ENCODE measurements around the gene GPR25. TPM values are rescaled to one million over a fixed set of nuclear protein-coding genes. Genes with fewer than 3 reads are reported as not detected.

The GPR25 gene
- total RNA-seq, 1 donor from 2014 or later: not detected

DNA sequence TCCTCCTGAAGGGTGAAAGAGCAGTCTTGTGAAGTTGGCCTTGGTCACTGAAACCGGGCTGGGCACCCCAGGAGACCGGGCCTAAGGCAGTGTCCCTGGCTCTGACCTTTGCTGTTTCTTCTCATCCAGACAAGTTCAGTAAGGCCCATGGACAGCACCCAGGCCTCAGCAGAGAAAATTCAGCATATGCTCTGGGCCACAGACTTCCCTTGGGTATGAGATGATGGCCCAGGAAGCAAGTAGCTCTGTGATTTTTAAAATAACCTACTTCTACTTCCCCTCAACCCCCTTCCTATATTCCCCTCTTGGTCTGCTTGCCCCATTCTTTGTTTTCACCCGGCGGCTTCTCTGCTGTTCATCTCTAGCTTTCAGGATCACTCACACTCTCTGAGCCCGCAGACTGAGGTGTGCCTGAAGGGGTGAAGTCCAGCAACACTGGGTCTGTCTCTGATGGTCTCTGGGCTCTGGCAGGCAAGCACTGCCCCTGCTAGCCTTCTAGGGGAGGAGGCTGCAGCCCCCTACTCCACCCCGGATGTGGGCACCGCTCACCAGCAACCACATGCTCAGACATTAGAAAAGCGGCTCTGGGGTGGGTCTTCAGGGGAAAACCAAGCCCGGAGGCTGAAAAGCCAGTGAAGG lies 2.9 kb upstream of the GPR25 start:
- Histone ChIP-seq H3K27ac (ENCODE audit: low read depth, low read length) (no peak overlapping the region), H3K9me3 (ENCODE audit: control insufficient read depth in 3 of 3, low read length in 3 of 3) (no peaks in the 10 kb centered on the region), H3K4me3 (ENCODE audit: low read length in 3 of 3) (no peak overlapping the region), H3K9ac (ENCODE audit: low read depth in 1 of 3, low read length in 3 of 3) (no peak overlapping the region), H3K4me1 (ENCODE audit: control insufficient read depth in 3 of 3, insufficient read depth in 3 of 3, low read length in 3 of 3) (peaks cover 18 to 25% (median 21%) of the 10 kb centered on the region in 3 donors), H3K36me3 (ENCODE audit: control insufficient read depth in 3 of 3, insufficient read depth in 3 of 3, low read length in 3 of 3) (no peaks in the 10 kb centered on the region), H3K27me3 (ENCODE audit: control insufficient read depth in 3 of 3, insufficient read depth in 3 of 3, low read length in 3 of 3) (peaks cover 30 to 49% (median 36%) of the 10 kb centered on the region in 3 donors)

DNA sequence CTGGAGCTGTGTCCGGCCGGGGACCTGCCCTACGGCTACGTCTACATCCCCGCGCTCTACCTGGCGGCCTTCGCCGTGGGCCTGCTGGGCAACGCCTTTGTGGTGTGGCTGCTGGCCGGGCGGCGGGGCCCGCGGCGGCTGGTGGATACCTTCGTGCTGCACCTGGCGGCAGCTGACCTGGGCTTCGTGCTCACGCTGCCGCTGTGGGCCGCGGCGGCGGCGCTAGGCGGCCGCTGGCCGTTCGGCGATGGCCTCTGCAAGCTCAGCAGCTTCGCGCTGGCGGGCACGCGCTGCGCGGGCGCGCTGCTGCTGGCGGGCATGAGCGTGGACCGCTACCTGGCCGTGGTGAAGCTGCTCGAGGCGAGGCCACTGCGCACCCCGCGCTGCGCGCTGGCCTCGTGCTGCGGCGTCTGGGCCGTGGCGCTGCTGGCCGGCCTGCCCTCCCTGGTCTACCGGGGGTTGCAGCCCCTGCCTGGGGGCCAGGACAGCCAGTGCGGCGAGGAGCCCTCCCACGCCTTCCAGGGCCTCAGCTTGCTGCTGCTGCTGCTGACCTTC lies 412 bp downstream of the GPR25 start:
- peak overlapping the region in 2 of 3 donors; percentile 58 to 67 for H3K4me3 ChIP-seq (ENCODE audit: low read length in 3 of 3)
- H3K9ac ChIP-seq (ENCODE audit: low read depth in 1 of 3, low read length in 3 of 3): peak overlapping the region in 1 of 3 donors; percentile 43
- H3K4me1 ChIP-seq (ENCODE audit: control insufficient read depth in 3 of 3, insufficient read depth in 3 of 3, low read length in 3 of 3): peaks cover 9 to 12% (median 10%) of the 10 kb centered on the region in 3 donors
- H3K27me3 ChIP-seq (ENCODE audit: control insufficient read depth in 3 of 3, insufficient read depth in 3 of 3, low read length in 3 of 3): peaks cover 36 to 59% (median 47%) of the 10 kb centered on the region in 3 donors
- H3K27ac ChIP-seq (ENCODE audit: low read depth, low read length): no peak overlapping the region
- no peaks in the 10 kb centered on the region for H3K9me3 ChIP-seq (ENCODE audit: control insufficient read depth in 3 of 3, low read length in 3 of 3)
- H3K36me3 ChIP-seq (ENCODE audit: control insufficient read depth in 3 of 3, insufficient read depth in 3 of 3, low read length in 3 of 3): no peaks in the 10 kb centered on the region

DNA sequence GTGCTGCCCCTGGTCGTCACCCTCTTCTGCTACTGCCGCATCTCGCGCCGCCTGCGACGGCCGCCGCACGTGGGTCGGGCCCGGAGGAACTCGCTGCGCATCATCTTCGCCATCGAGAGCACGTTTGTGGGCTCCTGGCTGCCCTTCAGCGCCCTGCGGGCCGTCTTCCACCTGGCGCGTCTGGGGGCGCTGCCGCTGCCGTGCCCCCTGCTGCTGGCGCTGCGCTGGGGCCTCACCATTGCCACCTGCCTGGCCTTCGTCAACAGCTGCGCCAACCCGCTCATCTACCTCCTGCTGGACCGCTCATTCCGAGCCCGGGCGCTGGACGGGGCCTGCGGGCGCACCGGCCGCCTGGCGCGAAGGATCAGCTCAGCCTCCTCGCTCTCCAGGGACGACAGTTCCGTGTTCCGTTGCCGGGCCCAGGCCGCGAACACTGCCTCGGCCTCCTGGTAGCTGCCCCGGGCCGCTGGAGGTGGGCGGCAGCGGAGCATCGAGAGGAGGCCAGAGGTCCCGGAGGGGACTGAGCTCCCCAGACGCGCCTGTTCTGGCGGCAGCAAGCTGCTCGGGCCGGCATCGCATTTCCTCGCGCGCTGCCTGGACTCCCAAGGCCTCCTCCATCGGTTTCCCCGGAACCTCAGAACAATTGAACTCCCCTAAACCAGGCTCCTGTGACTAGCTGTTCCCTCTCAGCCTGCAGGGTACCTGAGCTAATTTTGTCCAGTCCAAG lies 1.1 kb downstream of the GPR25 start:
- Histone ChIP-seq H3K4me3 (ENCODE audit: low read length in 3 of 3) (peak overlapping the region in 2 of 3 donors; percentile 58 to 67), H3K27ac (ENCODE audit: low read depth, low read length) (no peak overlapping the region), H3K27me3 (ENCODE audit: control insufficient read depth in 3 of 3, insufficient read depth in 3 of 3, low read length in 3 of 3) (peaks cover 36 to 62% (median 47%) of the 10 kb centered on the region in 3 donors)

GRCh38 chr1:200874694-200875093 lies 1.9 kb downstream of the GPR25 start:
- H3K27me3 ChIP-seq (ENCODE audit: control insufficient read depth in 3 of 3, insufficient read depth in 3 of 3, low read length in 3 of 3): peaks cover 36 to 62% (median 46%) of the 10 kb centered on the region in 3 donors
- H3K27ac ChIP-seq (ENCODE audit: low read depth, low read length): no peak overlapping the region
- H3K4me1 ChIP-seq (ENCODE audit: control insufficient read depth in 3 of 3, insufficient read depth in 3 of 3, low read length in 3 of 3): peaks cover 9 to 12% (median 10%) of the 10 kb centered on the region in 3 donors
- H3K36me3 ChIP-seq (ENCODE audit: control insufficient read depth in 3 of 3, insufficient read depth in 3 of 3, low read length in 3 of 3): no peaks in the 10 kb centered on the region
- H3K9me3 ChIP-seq (ENCODE audit: control insufficient read depth in 3 of 3, low read length in 3 of 3): no peaks in the 10 kb centered on the region
- no peak overlapping the region for H3K4me3 ChIP-seq (ENCODE audit: low read length in 3 of 3)
- no peak overlapping the region for H3K9ac ChIP-seq (ENCODE audit: low read depth in 1 of 3, low read length in 3 of 3)

More for the DNA sequence above, 1.1 kb downstream of the GPR25 start:
- H3K9ac ChIP-seq (ENCODE audit: low read depth in 1 of 3, low read length in 3 of 3): no peak overlapping the region
- H3K9me3 ChIP-seq (ENCODE audit: control insufficient read depth in 3 of 3, low read length in 3 of 3): no peaks in the 10 kb centered on the region
- H3K36me3 ChIP-seq (ENCODE audit: control insufficient read depth in 3 of 3, insufficient read depth in 3 of 3, low read length in 3 of 3): no peaks in the 10 kb centered on the region
- H3K4me1 ChIP-seq (ENCODE audit: control insufficient read depth in 3 of 3, insufficient read depth in 3 of 3, low read length in 3 of 3): peaks cover 9 to 12% (median 10%) of the 10 kb centered on the region in 3 donors

- no peak overlapping the region for H3K27ac ChIP-seq (ENCODE audit: low read depth, low read length)
- peaks cover 36 to 56% (median 42%) of the 10 kb centered on the region in 3 donors for H3K27me3 ChIP-seq (ENCODE audit: control insufficient read depth in 3 of 3, insufficient read depth in 3 of 3, low read length in 3 of 3)
- peaks cover 9 to 12% (median 10%) of the 10 kb centered on the region in 3 donors for H3K4me1 ChIP-seq (ENCODE audit: control insufficient read depth in 3 of 3, insufficient read depth in 3 of 3, low read length in 3 of 3)
- no peaks in the 10 kb centered on the region for H3K36me3 ChIP-seq (ENCODE audit: control insufficient read depth in 3 of 3, insufficient read depth in 3 of 3, low read length in 3 of 3)
- H3K9ac ChIP-seq (ENCODE audit: low read depth in 1 of 3, low read length in 3 of 3): no peak overlapping the region
- no peaks in the 10 kb centered on the region for H3K9me3 ChIP-seq (ENCODE audit: control insufficient read depth in 3 of 3, low read length in 3 of 3)
- H3K4me3 ChIP-seq (ENCODE audit: low read length in 3 of 3): no peak overlapping the region
Observed at GRCh38 chr1:200875416-200875815, 2.6 kb downstream of the GPR25 start.

GRCh38 chr1:200877010-200877409 lies 4.2 kb downstream of the GPR25 start:
- no peaks in the 10 kb centered on the region for H3K36me3 ChIP-seq (ENCODE audit: control insufficient read depth in 3 of 3, insufficient read depth in 3 of 3, low read length in 3 of 3)
- no peak overlapping the region for H3K4me3 ChIP-seq (ENCODE audit: low read length in 3 of 3)
- H3K4me1 ChIP-seq (ENCODE audit: control insufficient read depth in 3 of 3, insufficient read depth in 3 of 3, low read length in 3 of 3): peaks cover 9 to 12% (median 10%) of the 10 kb centered on the region in 3 donors
- no peak overlapping the region for H3K9ac ChIP-seq (ENCODE audit: low read depth in 1 of 3, low read length in 3 of 3)
- no peaks in the 10 kb centered on the region for H3K9me3 ChIP-seq (ENCODE audit: control insufficient read depth in 3 of 3, low read length in 3 of 3)
- H3K27ac ChIP-seq (ENCODE audit: low read depth, low read length): no peak overlapping the region
- H3K27me3 ChIP-seq (ENCODE audit: control insufficient read depth in 3 of 3, insufficient read depth in 3 of 3, low read length in 3 of 3): peaks cover 30 to 40% (median 40%) of the 10 kb centered on the region in 3 donors

- H3K36me3 ChIP-seq (ENCODE audit: control insufficient read depth in 3 of 3, insufficient read depth in 3 of 3, low read length in 3 of 3): no peaks in the 10 kb centered on the region
- peaks cover 24 to 32% (median 31%) of the 10 kb centered on the region in 3 donors for H3K27me3 ChIP-seq (ENCODE audit: control insufficient read depth in 3 of 3, insufficient read depth in 3 of 3, low read length in 3 of 3)
- H3K9me3 ChIP-seq (ENCODE audit: control insufficient read depth in 3 of 3, low read length in 3 of 3): no peaks in the 10 kb centered on the region
- no peak overlapping the region for H3K4me3 ChIP-seq (ENCODE audit: low read length in 3 of 3)
- no peak overlapping the region for H3K27ac ChIP-seq (ENCODE audit: low read depth, low read length)
- no peak overlapping the region for H3K9ac ChIP-seq (ENCODE audit: low read depth in 1 of 3, low read length in 3 of 3)
- H3K4me1 ChIP-seq (ENCODE audit: control insufficient read depth in 3 of 3, insufficient read depth in 3 of 3, low read length in 3 of 3): peaks cover 9 to 10% (median 9%) of the 10 kb centered on the region in 3 donors
Observed at GRCh38 chr1:200877839-200878551, 5.2 kb downstream of the GPR25 start.

GRCh38 chr1:200880212-200880611 lies 7.4 kb downstream of the GPR25 start:
- no peaks in the 10 kb centered on the region for H3K36me3 ChIP-seq (ENCODE audit: control insufficient read depth in 3 of 3, insufficient read depth in 3 of 3, low read length in 3 of 3)
- H3K4me3 ChIP-seq (ENCODE audit: low read length in 3 of 3): no peak overlapping the region
- H3K9ac ChIP-seq (ENCODE audit: low read depth in 1 of 3, low read length in 3 of 3): no peak overlapping the region
- H3K27me3 ChIP-seq (ENCODE audit: control insufficient read depth in 3 of 3, insufficient read depth in 3 of 3, low read length in 3 of 3): peaks cover 4 to 13% (median 11%) of the 10 kb centered on the region in 3 donors
- H3K9me3 ChIP-seq (ENCODE audit: control insufficient read depth in 3 of 3, low read length in 3 of 3): no peaks in the 10 kb centered on the region
- no peaks in the 10 kb centered on the region for H3K4me1 ChIP-seq (ENCODE audit: control insufficient read depth in 3 of 3, insufficient read depth in 3 of 3, low read length in 3 of 3)
- H3K27ac ChIP-seq (ENCODE audit: low read depth, low read length): no peak overlapping the region

DNA sequence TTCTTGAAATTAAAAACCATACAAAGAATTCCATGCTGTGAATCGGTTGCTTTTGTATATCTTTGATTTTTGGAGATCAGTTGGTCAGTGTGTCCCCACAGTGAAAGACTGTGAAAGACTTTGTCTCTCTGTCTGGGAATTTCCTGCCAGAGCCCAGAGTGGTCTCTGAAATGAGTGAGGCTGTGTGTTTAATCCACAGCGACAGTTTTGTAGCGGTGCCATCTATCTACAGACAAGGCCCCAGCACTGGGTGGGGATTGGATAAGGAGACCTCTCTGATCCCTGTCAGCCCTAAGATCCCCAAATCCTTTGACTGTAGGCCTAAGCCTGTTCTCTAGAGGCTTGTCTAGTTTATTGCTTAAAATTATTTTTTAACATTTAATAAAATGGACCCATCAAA lies 10.3 kb downstream of the GPR25 start:
- Histone ChIP-seq H3K4me1 (ENCODE audit: control insufficient read depth in 3 of 3, insufficient read depth in 3 of 3, low read length in 3 of 3) (no peaks in the 10 kb centered on the region), H3K36me3 (ENCODE audit: control insufficient read depth in 3 of 3, insufficient read depth in 3 of 3, low read length in 3 of 3) (no peaks in the 10 kb centered on the region), H3K27ac (ENCODE audit: low read depth, low read length) (no peak overlapping the region), H3K9ac (ENCODE audit: low read depth in 1 of 3, low read length in 3 of 3) (no peak overlapping the region), H3K9me3 (ENCODE audit: control insufficient read depth in 3 of 3, low read length in 3 of 3) (no peaks in the 10 kb centered on the region), H3K4me3 (ENCODE audit: low read length in 3 of 3) (no peak overlapping the region), H3K27me3 (ENCODE audit: control insufficient read depth in 3 of 3, insufficient read depth in 3 of 3, low read length in 3 of 3) (peaks cover 0 to 7% (median 6%) of the 10 kb centered on the region in 3 donors)
